Erythroblast (primary cell): ENCODE results near the gene SEC23B.

Experiments used
- GATA1 ChIP-seq: IDR thresholded peaks from 2 replicates; pipeline ENCODE4 v1.6.1; 2011; ENCODE audit warnings: low read depth, mild to moderate bottlenecking, control low read depth, low read length, moderate library complexity
- POLR2A ChIP-seq: IDR thresholded peaks from 2 replicates; pipeline ENCODE4 v1.6.1; 2011; ENCODE audit warnings: mild to moderate bottlenecking, low read length

DNA sequence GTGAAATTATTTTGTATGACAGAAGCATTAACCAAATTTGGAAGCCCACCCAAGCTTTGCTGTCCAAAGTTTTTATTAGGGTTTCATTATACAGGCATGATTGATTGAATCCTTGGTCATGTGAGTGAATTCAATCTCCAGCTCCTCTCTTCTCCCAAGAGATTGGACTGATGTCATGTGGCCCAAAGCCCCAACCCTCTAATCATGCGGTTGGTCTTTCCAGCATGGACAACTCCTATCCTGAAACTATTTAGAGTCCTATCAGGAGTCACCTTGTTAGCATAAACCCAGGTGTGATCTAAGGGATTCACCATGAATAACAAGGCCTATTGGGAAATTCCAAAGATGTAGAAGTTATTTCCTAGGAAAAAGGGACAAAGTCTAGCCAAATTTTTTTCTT, 29.9 kb upstream of the SEC23B start:
- TF ChIP-seq POLR2A (no peak), GATA1 (no peak)
